ENCODE measurements around the gene GRIP2.

GRCh38 chr3:14514323-14514720 lies 25.8 kb downstream of the GRIP2 start:
- no peak for TF ChIP-seq HDGF (IDR thresholded peaks at IDR 0.05; ENCODE audit: borderline replicate concordance)
- no peak for TF ChIP-seq FOXA1 (IDR thresholded peaks at IDR 0.05)
